HEK293T (cell line): Measurements from ENCODE around the gene CNST.

Experiments
- ARNT ChIP-seq: fragments of 450-650 bp; IDR thresholded peaks from 2 replicates; pipeline ENCODE4 v1.6.1; 2017; ENCODE audit warnings: mild to moderate bottlenecking
- BHLHE40 ChIP-seq: fragments of 450-650 bp; IDR thresholded peaks from 2 replicates; pipeline ENCODE4 v1.6.1; 2016; ENCODE audit warnings: mild to moderate bottlenecking, moderate library complexity, borderline replicate concordance
- CTBP1 ChIP-seq: fragments of 450-650 bp; IDR thresholded peaks from 2 replicates; pipeline ENCODE4 v1.6.1; 2016; ENCODE audit warnings: borderline replicate concordance
- ELF4 ChIP-seq: fragments of 450-650 bp; IDR thresholded peaks from 2 replicates; pipeline ENCODE4 v1.6.1; 2017; ENCODE audit warnings: antibody characterized with exemption
- FOXA1 ChIP-seq: fragments of 450-650 bp; IDR thresholded peaks from 2 replicates; pipeline ENCODE4 v1.6.1; 2016; ENCODE audit warnings: mild to moderate bottlenecking
- FOXK2 ChIP-seq: fragments of 450-650 bp; IDR thresholded peaks from 2 replicates; pipeline ENCODE4 v1.6.1; 2016; ENCODE audit warnings: mild to moderate bottlenecking
- FOXM1 ChIP-seq: fragments of 450-650 bp; IDR thresholded peaks from 2 replicates; pipeline ENCODE4 v1.6.1; 2017; ENCODE audit warnings: mild to moderate bottlenecking, borderline replicate concordance
- NFRKB ChIP-seq: fragments of 450-650 bp; IDR thresholded peaks from 2 replicates; pipeline ENCODE4 v1.6.1; 2016; ENCODE audit warnings: mild to moderate bottlenecking, moderate library complexity
- SP1 ChIP-seq: fragments of 450-650 bp; IDR thresholded peaks from 2 replicates; pipeline ENCODE4 v1.6.1; 2017
- SUZ12 ChIP-seq: fragments of 450-650 bp; IDR thresholded peaks from 2 replicates; pipeline ENCODE4 v1.6.1; 2016; ENCODE audit warnings: mild to moderate bottlenecking
- TARDBP ChIP-seq: fragments of 450-650 bp; IDR thresholded peaks from 2 replicates; pipeline ENCODE4 v1.6.1; 2016
- ZNF384 ChIP-seq: fragments of 450-650 bp; IDR thresholded peaks from 2 replicates; pipeline ENCODE4 v1.6.1; 2016

GRCh38 chr1:246689409-246690008, 123.3 kb downstream of the CNST start:
- TF ChIP-seq ARNT (no peak), BHLHE40 (no peak), FOXM1 (no peak), FOXK2 (no peak), SP1 (no peak), ELF4 (no peak), NFRKB (no peak), SUZ12 (no peak), FOXA1 (no peak), TARDBP (no peak), CTBP1 (no peak), ZNF384 (no peak)
